ENCODE results near the gene NCKAP1. TPM values are rescaled to one million over a fixed set of nuclear protein-coding genes. Genes with fewer than 3 reads are reported as not detected.
"Not testable (repeated sequence)": the region's sequence is repeated elsewhere in the genome, so short reads cannot be mapped to it uniquely, and the experiment has no call there.

Gene NCKAP1
- total RNA-seq, 1 donor from 2014 or later, result 106 TPM

GRCh38 chr2:183021613-183022012 is 16.6 kb downstream of the NCKAP1 start:
- no peak for DNase-seq (ENCODE audit: low read depth, low spot score)
- peaks cover 5% of the 10 kb centered on the region for H3K4me1 Mint-ChIP-seq
- no peaks in the 10 kb centered on the region for H3K27me3 Mint-ChIP-seq (ENCODE audit: low read depth)
- H3K9me3 Mint-ChIP-seq, result peaks cover 3% of the 10 kb centered on the region
- no peak overlapping the region for H3K4me3 Mint-ChIP-seq
- no peak overlapping the region for H3K27ac Mint-ChIP-seq (ENCODE audit: unreplicated experiment)
- no peak for TF ChIP-seq CTCF (conservative IDR thresholded peaks at IDR 0.05)
- peaks cover 16% of the 10 kb centered on the region for H3K36me3 Mint-ChIP-seq (ENCODE audit: low read depth)

GRCh38 chr2:183019718-183020442 is 18.4 kb downstream of the NCKAP1 start:
- Mint-ChIP-seq H3K4me1 (peaks cover 6% of the 10 kb centered on the region), H3K36me3 (ENCODE audit: low read depth) (peaks cover 19% of the 10 kb centered on the region), H3K27ac (ENCODE audit: unreplicated experiment) (no peak overlapping the region), H3K27me3 (ENCODE audit: low read depth) (no peaks in the 10 kb centered on the region), H3K4me3 (no peak overlapping the region), H3K9me3 (peaks cover 3% of the 10 kb centered on the region)
- DNase-seq (ENCODE audit: low read depth, low spot score), result no peak
- no peak for TF ChIP-seq CTCF (conservative IDR thresholded peaks at IDR 0.05)

GRCh38 chr2:183017845-183018244 is 20.4 kb downstream of the NCKAP1 start:
- H3K27ac Mint-ChIP-seq (ENCODE audit: unreplicated experiment); H3K9me3 Mint-ChIP-seq; H3K4me3 Mint-ChIP-seq; DNase-seq (ENCODE audit: low read depth, low spot score); H3K27me3 Mint-ChIP-seq (ENCODE audit: low read depth): not testable (repeated sequence)
- Mint-ChIP-seq H3K4me1 (peaks cover 16% of the 10 kb centered on the region), H3K36me3 (ENCODE audit: low read depth) (peaks cover 19% of the 10 kb centered on the region)

DNA sequence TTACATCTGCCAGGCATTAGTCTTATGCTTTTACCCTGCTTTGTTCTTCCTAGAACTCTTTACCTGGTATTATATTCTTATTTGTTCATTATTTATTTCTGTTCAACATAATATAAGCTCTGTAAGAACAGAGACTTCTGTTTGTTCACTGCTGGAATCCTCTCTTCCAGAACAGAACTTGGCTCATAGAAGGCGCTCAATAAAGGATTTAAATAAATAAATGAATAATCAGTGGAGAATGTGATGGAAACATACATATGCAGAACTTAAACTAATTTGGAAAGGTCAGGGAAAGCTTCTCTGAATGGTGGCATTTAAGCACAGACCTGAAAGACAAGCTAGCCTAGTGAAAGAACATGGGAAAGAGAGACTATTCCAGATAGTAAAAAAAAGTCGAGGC is 24.3 kb downstream of the NCKAP1 start:
- Mint-ChIP-seq H3K4me3 (no peak overlapping the region), H3K9me3 (no peaks in the 10 kb centered on the region), H3K4me1 (peaks cover 33% of the 10 kb centered on the region), H3K36me3 (ENCODE audit: low read depth) (peaks cover 9% of the 10 kb centered on the region), H3K27ac (ENCODE audit: unreplicated experiment) (no peak overlapping the region), H3K27me3 (ENCODE audit: low read depth) (no peaks in the 10 kb centered on the region)
- DNase-seq (ENCODE audit: low read depth, low spot score), result no peak
- TF ChIP-seq CTCF (conservative IDR thresholded peaks at IDR 0.05), result no peak

GRCh38 chr2:183011743-183012142 is 26.5 kb downstream of the NCKAP1 start:
- Mint-ChIP-seq H3K4me1 (peaks cover 35% of the 10 kb centered on the region), H3K9me3 (no peaks in the 10 kb centered on the region), H3K27me3 (ENCODE audit: low read depth) (no peaks in the 10 kb centered on the region), H3K4me3 (no peak overlapping the region), H3K36me3 (ENCODE audit: low read depth) (peaks cover 7% of the 10 kb centered on the region), H3K27ac (ENCODE audit: unreplicated experiment) (no peak overlapping the region)
- no peak for TF ChIP-seq CTCF (conservative IDR thresholded peaks at IDR 0.05)
- DNase-seq (ENCODE audit: low read depth, low spot score), result no peak

GRCh38 chr2:183010112-183010511 is 28.1 kb downstream of the NCKAP1 start:
- Mint-ChIP-seq H3K4me3 (no peak overlapping the region), H3K27ac (ENCODE audit: unreplicated experiment) (no peak overlapping the region), H3K27me3 (ENCODE audit: low read depth) (no peaks in the 10 kb centered on the region), H3K9me3 (no peaks in the 10 kb centered on the region), H3K36me3 (ENCODE audit: low read depth) (peaks cover 2% of the 10 kb centered on the region), H3K4me1 (peaks cover 30% of the 10 kb centered on the region)
- TF ChIP-seq CTCF (conservative IDR thresholded peaks at IDR 0.05), result no peak
- DNase-seq (ENCODE audit: low read depth, low spot score), result no peak

Data from neural crest cell (in vitro differentiated cells).